GM18499 (cell line): ENCODE data around the gene PARVB.

Experiments used
- ATAC-seq: cut with Tn5 transposase; IDR thresholded peaks from one replicate; pipeline ENCODE4 v1.9.1; 2021; ENCODE audit warnings: moderate number of reproducible peaks; ENCODE audit not compliant: insufficient read depth, unreplicated experiment

The PARVB gene

GRCh38 chr22:44147008-44147645 is 123.0 kb downstream of the PARVB start:
- ATAC-seq, result no peak

GRCh38 chr22:44147821-44148574 is 123.9 kb downstream of the PARVB start:
- ATAC-seq, result no peak

- ATAC-seq, result no peak
These were observed 127.6 kb downstream of the PARVB start for GRCh38 chr22:44151676-44152075.

GRCh38 chr22:44153710-44154109 is 129.6 kb downstream of the PARVB start:
- ATAC-seq, result no peak

- ATAC-seq, result no peak
These were observed 130.4 kb downstream of the PARVB start for GRCh38 chr22:44154436-44154942.

GRCh38 chr22:44155115-44155514 is 131.0 kb downstream of the PARVB start:
- ATAC-seq, result no peak

- ATAC-seq, result no peak
These were observed 134.0 kb downstream of the PARVB start for GRCh38 chr22:44157916-44158618.

GRCh38 chr22:44158816-44159215 is 134.7 kb downstream of the PARVB start:
- ATAC-seq, result no peak

GRCh38 chr22:44159221-44159620 is 135.1 kb downstream of the PARVB start:
- ATAC-seq, result no peak

GRCh38 chr22:44159811-44160210 is 135.7 kb downstream of the PARVB start:
- no peak for ATAC-seq

GRCh38 chr22:44160421-44160820 is 136.3 kb downstream of the PARVB start:
- no peak for ATAC-seq

GRCh38 chr22:44161673-44162072 is 137.6 kb downstream of the PARVB start:
- ATAC-seq, result no peak

GRCh38 chr22:44162960-44163359 is 138.9 kb downstream of the PARVB start:
- ATAC-seq, result no peak

- no peak for ATAC-seq
These were observed 139.4 kb downstream of the PARVB start for GRCh38 chr22:44163536-44163935.

- no peak for ATAC-seq
These were observed 139.9 kb downstream of the PARVB start for GRCh38 chr22:44164031-44164430.

- no peak for ATAC-seq
These were observed 141.3 kb downstream of the PARVB start for GRCh38 chr22:44165286-44165874.

GRCh38 chr22:44166498-44167276 is 142.6 kb downstream of the PARVB start:
- no peak for ATAC-seq

GRCh38 chr22:44167501-44167900 is 143.4 kb downstream of the PARVB start:
- ATAC-seq, result no peak

GRCh38 chr22:44168206-44168605 is 144.1 kb downstream of the PARVB start:
- no peak for ATAC-seq

- ATAC-seq, result no peak
These were observed 146.4 kb downstream of the PARVB start for GRCh38 chr22:44170470-44170869.
